ENCODE results near the gene GATB.

The GATB gene

GRCh38 chr4:151753056-151753455, 7.8 kb downstream of the GATB start:
- no peak overlapping the region for H3K4me3 ChIP-seq (replicated peaks; ENCODE audit: low read depth, low read length)
- no peak for TF ChIP-seq CTCF (IDR thresholded peaks at IDR 0.05; ENCODE audit: low read length, missing control alignments)
- DNase-seq (ENCODE audit: low read depth): peak; percentile 33

- no peak overlapping the region for H3K4me3 ChIP-seq (replicated peaks; ENCODE audit: low read depth, low read length)
- TF ChIP-seq CTCF (IDR thresholded peaks at IDR 0.05; ENCODE audit: low read length, missing control alignments): no peak
- DNase-seq (ENCODE audit: low read depth): no peak
Measured at GRCh38 chr4:151750156-151750555, 10.7 kb downstream of the GATB start.

GRCh38 chr4:151745481-151746231, 15.2 kb downstream of the GATB start:
- H3K4me3 ChIP-seq (replicated peaks; ENCODE audit: low read depth, low read length): no peak overlapping the region
- peak; percentile 42 for DNase-seq (ENCODE audit: low read depth)
- TF ChIP-seq CTCF (IDR thresholded peaks at IDR 0.05; ENCODE audit: low read length, missing control alignments): no peak

GRCh38 chr4:151744614-151745013, 16.2 kb downstream of the GATB start:
- H3K4me3 ChIP-seq (replicated peaks; ENCODE audit: low read depth, low read length): no peak overlapping the region
- peak; percentile 89 for DNase-seq (ENCODE audit: low read depth)
- TF ChIP-seq CTCF (IDR thresholded peaks at IDR 0.05; ENCODE audit: low read length, missing control alignments): no peak

GRCh38 chr4:151743894-151744293, 16.9 kb downstream of the GATB start:
- no peak overlapping the region for H3K4me3 ChIP-seq (replicated peaks; ENCODE audit: low read depth, low read length)
- DNase-seq (ENCODE audit: low read depth): no peak
- no peak for TF ChIP-seq CTCF (IDR thresholded peaks at IDR 0.05; ENCODE audit: low read length, missing control alignments)

GRCh38 chr4:151743128-151743854, 17.5 kb downstream of the GATB start:
- TF ChIP-seq CTCF (IDR thresholded peaks at IDR 0.05; ENCODE audit: low read length, missing control alignments): no peak
- H3K4me3 ChIP-seq (replicated peaks; ENCODE audit: low read depth, low read length): no peak overlapping the region
- DNase-seq (ENCODE audit: low read depth): no peak
